ENCODE data around the gene TKT.

Gene TKT

GRCh38 chr3:53188136-53188685 is 67.6 kb downstream of the TKT start:
- peak; percentile 59 for TF ChIP-seq ZNF384 (IDR thresholded peaks at IDR 0.05)
- TF ChIP-seq L3MBTL2 (conservative IDR thresholded peaks at IDR 0.05): no peak
- ChIA-PET CTCF (no interaction called here), POLR2A (no interaction called here)
- no peak for DNase-seq (ENCODE audit: extremely low spot score)

GRCh38 chr3:53187430-53187829 is 68.4 kb downstream of the TKT start:
- ChIA-PET CTCF (no interaction called here), POLR2A (no interaction called here)
- TF ChIP-seq SP1 (IDR thresholded peaks at IDR 0.05) (no peak), ARNT (IDR thresholded peaks at IDR 0.05) (no peak), L3MBTL2 (conservative IDR thresholded peaks at IDR 0.05) (no peak), CTBP1 (IDR thresholded peaks at IDR 0.05; ENCODE audit: borderline replicate concordance) (no peak), FOXM1 (IDR thresholded peaks at IDR 0.05; ENCODE audit: borderline replicate concordance) (no peak), BHLHE40 (IDR thresholded peaks at IDR 0.05; ENCODE audit: borderline replicate concordance) (no peak), PKNOX1 (IDR thresholded peaks at IDR 0.05) (no peak), HDGF (IDR thresholded peaks at IDR 0.05; ENCODE audit: borderline replicate concordance) (no peak), NFRKB (IDR thresholded peaks at IDR 0.05) (no peak), FOXK2 (IDR thresholded peaks at IDR 0.05) (no peak), LEF1 (IDR thresholded peaks at IDR 0.05; ENCODE audit: borderline replicate concordance) (no peak), FOXA1 (IDR thresholded peaks at IDR 0.05) (no peak), TARDBP (IDR thresholded peaks at IDR 0.05) (no peak), ZNF384 (IDR thresholded peaks at IDR 0.05) (no peak), SUZ12 (IDR thresholded peaks at IDR 0.05) (no peak), ELF4 (IDR thresholded peaks at IDR 0.05) (no peak)
- no peak for DNase-seq (ENCODE audit: extremely low spot score)

- TF ChIP-seq FOXK2 (IDR thresholded peaks at IDR 0.05) (no peak), TARDBP (IDR thresholded peaks at IDR 0.05) (no peak), ARNT (IDR thresholded peaks at IDR 0.05) (no peak), PKNOX1 (IDR thresholded peaks at IDR 0.05) (no peak), SP1 (IDR thresholded peaks at IDR 0.05) (no peak), BHLHE40 (IDR thresholded peaks at IDR 0.05; ENCODE audit: borderline replicate concordance) (no peak), ELF4 (IDR thresholded peaks at IDR 0.05) (no peak), FOXM1 (IDR thresholded peaks at IDR 0.05; ENCODE audit: borderline replicate concordance) (no peak), L3MBTL2 (conservative IDR thresholded peaks at IDR 0.05) (no peak), SUZ12 (IDR thresholded peaks at IDR 0.05) (no peak), HDGF (IDR thresholded peaks at IDR 0.05; ENCODE audit: borderline replicate concordance) (no peak), CTBP1 (IDR thresholded peaks at IDR 0.05; ENCODE audit: borderline replicate concordance) (no peak)
- CTCF ChIA-PET: no interaction called here
- no peak for DNase-seq (ENCODE audit: extremely low spot score)
- POLR2A ChIA-PET: no interaction called here
Observed at GRCh38 chr3:53186726-53187125, 69.1 kb downstream of the TKT start.

GRCh38 chr3:53185761-53186465 is 69.9 kb downstream of the TKT start:
- TF ChIP-seq PKNOX1 (IDR thresholded peaks at IDR 0.05) (no peak), ELF4 (IDR thresholded peaks at IDR 0.05) (no peak)
- DNase-seq (ENCODE audit: extremely low spot score): no peak
- ChIA-PET CTCF (no interaction called here), POLR2A (no interaction called here)

- CTCF ChIA-PET: no interaction called here
Observed at GRCh38 chr3:53184701-53185100, 71.1 kb downstream of the TKT start.

GRCh38 chr3:53183514-53183913 is 72.3 kb downstream of the TKT start:
- no peak for DNase-seq (ENCODE audit: extremely low spot score)
- no peak for TF ChIP-seq ELF4 (IDR thresholded peaks at IDR 0.05)
- CTCF ChIA-PET: no interaction called here
- POLR2A ChIA-PET: no interaction called here

More at GRCh38 chr3:53184701-53185100, 71.1 kb downstream of the TKT start:
- TF ChIP-seq FOXA1 (IDR thresholded peaks at IDR 0.05): no peak
- TF ChIP-seq L3MBTL2 (conservative IDR thresholded peaks at IDR 0.05): no peak
- no peak for TF ChIP-seq BHLHE40 (IDR thresholded peaks at IDR 0.05; ENCODE audit: borderline replicate concordance)
- no peak for TF ChIP-seq FOXM1 (IDR thresholded peaks at IDR 0.05; ENCODE audit: borderline replicate concordance)
- POLR2A ChIA-PET: no interaction called here
- DNase-seq (ENCODE audit: extremely low spot score): no peak

GRCh38 chr3:53182764-53183355 is 73.0 kb downstream of the TKT start:
- DNase-seq (ENCODE audit: extremely low spot score): no peak
- ChIA-PET CTCF (no interaction called here), POLR2A (no interaction called here)
- TF ChIP-seq HDGF (IDR thresholded peaks at IDR 0.05; ENCODE audit: borderline replicate concordance): no peak
- TF ChIP-seq ZNF384 (IDR thresholded peaks at IDR 0.05): no peak
- no peak for TF ChIP-seq FOXM1 (IDR thresholded peaks at IDR 0.05; ENCODE audit: borderline replicate concordance)
- no peak for TF ChIP-seq PKNOX1 (IDR thresholded peaks at IDR 0.05)
- no peak for TF ChIP-seq NFRKB (IDR thresholded peaks at IDR 0.05)
- no peak for TF ChIP-seq SP1 (IDR thresholded peaks at IDR 0.05)
- TF ChIP-seq ARNT (IDR thresholded peaks at IDR 0.05): no peak
- no peak for TF ChIP-seq FOXA1 (IDR thresholded peaks at IDR 0.05)
- no peak for TF ChIP-seq L3MBTL2 (conservative IDR thresholded peaks at IDR 0.05)
- TF ChIP-seq ELF4 (IDR thresholded peaks at IDR 0.05): no peak
- no peak for TF ChIP-seq FOXK2 (IDR thresholded peaks at IDR 0.05)
- TF ChIP-seq TARDBP (IDR thresholded peaks at IDR 0.05): no peak
- TF ChIP-seq BHLHE40 (IDR thresholded peaks at IDR 0.05; ENCODE audit: borderline replicate concordance): no peak
- TF ChIP-seq CTBP1 (IDR thresholded peaks at IDR 0.05; ENCODE audit: borderline replicate concordance): no peak
- TF ChIP-seq LEF1 (IDR thresholded peaks at IDR 0.05; ENCODE audit: borderline replicate concordance): no peak
- no peak for TF ChIP-seq SUZ12 (IDR thresholded peaks at IDR 0.05)
